DMS53 treated with DMSO at 0.1 percent for 48 hours (cell line): Measurements from ENCODE around the gene OSBPL5.
"Not testable (repeated sequence)": the region's sequence is repeated elsewhere in the genome, so short reads cannot be mapped to it uniquely, and the experiment has no call there.

Source experiments
- DNase-seq: peaks from one replicate; lab custom pipeline; 2025; ENCODE audit not compliant: unreplicated experiment; lab: John Stamatoyannopoulos, UW

Gene OSBPL5

DNA sequence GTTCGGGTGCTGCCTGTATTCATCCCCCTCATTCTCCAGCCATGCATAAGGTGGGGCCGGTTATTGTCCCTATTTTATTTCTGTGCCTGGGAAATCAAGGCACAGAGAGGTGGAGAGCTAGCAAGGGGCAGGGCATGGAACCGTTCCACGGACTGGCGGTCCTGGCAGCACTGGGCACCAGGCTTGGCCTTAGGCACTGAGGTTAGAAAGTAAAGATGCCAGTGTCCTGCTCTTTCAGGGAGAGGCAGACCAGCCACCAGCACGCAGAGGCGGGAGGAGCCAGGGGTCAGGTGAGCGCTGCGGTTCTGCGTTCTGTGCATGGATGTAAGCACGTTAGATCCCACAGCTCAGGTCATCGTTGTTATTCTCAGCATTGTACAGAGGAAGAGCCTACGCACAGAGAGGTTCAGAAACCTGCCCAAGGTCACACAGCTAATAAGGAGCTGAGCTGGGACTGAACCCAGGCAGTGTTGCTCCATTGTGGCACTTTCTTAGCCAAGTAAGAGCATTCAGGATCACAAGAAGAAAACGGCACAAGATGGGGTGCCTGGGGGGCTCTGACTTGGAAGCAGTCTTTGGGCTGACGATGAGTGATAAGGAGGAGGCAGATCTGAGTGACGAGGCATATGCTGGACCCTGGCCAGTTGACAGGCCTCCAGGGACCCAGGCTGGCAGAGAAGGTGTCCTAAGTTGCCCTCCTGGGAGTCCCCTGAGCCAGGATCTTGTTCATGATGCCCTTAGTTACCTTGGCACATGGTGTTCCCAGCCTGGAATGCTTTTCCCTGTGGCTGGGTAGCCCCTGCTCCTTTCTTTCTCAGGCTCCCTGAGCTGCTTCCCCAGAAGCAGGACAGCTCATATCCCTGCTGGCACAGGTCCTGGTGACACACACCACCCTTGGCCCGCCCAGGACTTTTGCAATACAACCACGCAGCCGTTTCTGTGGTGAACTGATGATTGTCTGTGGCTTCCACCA, 41.1 kb downstream of the OSBPL5 start:
- DNase-seq: no peak

- no peak for DNase-seq
Observed at GRCh38 chr11:3123305-3123704, 41.8 kb downstream of the OSBPL5 start.

DNA sequence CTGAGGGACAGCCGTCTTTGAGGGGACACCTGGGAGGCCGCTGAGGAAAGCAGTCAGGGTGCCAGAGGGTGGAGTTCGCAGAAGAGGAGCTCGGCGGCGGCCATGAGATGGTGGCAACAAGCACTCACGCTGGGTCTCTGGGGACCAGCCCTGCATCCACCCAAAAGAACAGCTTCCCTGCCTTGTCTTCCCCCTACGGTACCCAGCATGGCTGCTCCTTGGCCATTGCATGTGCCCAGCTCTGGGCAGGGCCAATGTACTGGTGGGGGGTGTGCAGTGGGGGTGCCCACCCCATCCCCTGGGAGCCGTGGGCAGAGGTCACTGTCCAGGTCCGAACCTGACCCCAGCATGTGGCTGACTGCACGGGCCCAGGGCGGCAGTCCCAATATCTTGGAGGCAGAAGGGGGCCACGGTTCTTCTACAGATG, 42.3 kb downstream of the OSBPL5 start:
- DNase-seq: no peak

- DNase-seq: no peak
Observed at GRCh38 chr11:3121931-3122774, 43.0 kb downstream of the OSBPL5 start.

DNA sequence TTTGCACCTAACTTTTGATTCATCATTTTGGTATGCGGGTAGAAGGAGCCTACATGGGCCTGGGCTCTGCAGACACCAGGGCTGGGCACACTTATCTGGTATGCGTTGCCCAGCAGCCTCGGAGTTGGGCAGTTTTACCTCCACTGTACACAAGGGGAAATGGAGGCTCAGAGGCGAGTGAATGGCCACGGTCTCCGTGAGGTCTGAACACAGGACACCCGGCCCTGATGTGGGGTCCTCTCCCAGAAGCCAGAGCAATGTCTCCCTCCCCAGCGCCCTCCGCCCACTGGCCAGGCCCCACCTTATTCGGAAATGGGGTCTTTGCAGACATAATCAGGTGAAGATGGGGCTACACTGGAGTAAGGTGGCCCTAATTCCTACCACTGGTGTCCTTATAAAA, 43.7 kb downstream of the OSBPL5 start:
- no peak for DNase-seq

DNA sequence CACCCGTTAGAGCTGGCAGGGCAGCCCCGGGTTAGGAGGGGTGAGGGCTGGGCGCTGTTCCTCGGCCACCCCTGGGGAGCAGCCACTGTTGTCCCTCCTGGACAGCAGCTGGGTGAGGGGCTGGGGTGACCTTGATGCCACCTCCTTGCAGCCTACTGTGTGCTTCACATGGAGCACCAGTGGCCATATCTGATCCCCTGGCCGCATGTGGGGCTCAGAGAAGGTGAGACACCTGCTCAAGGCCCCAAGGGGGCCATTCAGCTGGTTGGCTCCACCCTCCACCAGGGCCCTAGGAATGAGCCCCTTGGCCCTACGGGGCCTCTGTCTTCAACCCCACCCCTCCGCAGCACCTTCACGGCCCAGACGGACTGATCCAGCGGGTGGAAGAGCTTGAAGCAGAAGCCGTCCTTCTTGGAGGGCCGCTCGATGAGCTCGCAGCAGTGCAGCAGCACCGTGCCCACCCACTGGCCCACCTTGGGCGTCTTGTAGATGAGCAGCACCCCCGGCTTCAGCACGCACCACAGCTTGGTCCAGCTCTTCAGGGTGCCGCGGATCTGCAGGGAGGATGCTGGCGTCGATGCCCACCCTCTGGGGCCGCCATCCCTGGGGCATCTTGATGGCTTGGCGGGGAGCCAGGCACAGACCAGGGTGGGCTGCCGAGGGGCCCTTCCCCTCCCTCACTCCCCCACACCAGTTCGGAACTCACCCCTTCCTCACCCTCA, 44.9 kb downstream of the OSBPL5 start:
- no peak for DNase-seq

DNA sequence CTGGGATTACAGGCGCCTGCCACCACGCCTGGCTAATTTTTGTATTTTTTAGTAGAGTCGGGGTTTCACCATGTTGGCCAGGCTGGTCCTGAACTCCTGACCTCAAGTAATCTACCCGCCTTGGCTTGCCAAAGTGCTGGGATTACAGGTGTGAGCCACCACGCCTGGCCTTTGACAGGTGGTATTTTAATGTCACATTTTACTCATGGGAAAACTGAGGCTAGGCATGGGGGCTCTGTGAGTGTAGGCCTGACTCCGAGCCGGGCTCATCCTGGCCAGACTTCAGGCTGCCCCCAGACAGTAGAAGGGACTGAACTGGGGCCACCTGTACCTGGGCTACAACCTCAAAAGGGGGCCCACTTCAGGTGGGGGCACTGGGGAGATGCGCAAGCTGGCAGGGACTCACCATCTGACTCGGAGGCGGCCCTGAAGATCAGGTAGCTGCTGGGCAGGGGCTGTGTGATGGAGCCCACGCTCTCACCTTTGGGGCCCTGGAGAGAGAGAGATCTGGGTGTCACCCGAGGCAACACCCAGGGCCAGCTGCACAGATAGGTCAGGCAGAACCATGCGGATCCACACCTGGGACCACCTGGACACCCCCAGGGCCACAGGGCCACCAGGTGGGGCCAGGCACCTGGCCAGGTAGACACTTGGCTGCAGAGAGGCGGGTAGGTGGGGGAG, 45.8 kb downstream of the OSBPL5 start:
- DNase-seq: no peak

- no peak for DNase-seq
Observed at GRCh38 chr11:3115321-3115720, 49.8 kb downstream of the OSBPL5 start.

- DNase-seq: not testable (repeated sequence)
Observed at GRCh38 chr11:3113661-3114060, 51.4 kb downstream of the OSBPL5 start.

DNA sequence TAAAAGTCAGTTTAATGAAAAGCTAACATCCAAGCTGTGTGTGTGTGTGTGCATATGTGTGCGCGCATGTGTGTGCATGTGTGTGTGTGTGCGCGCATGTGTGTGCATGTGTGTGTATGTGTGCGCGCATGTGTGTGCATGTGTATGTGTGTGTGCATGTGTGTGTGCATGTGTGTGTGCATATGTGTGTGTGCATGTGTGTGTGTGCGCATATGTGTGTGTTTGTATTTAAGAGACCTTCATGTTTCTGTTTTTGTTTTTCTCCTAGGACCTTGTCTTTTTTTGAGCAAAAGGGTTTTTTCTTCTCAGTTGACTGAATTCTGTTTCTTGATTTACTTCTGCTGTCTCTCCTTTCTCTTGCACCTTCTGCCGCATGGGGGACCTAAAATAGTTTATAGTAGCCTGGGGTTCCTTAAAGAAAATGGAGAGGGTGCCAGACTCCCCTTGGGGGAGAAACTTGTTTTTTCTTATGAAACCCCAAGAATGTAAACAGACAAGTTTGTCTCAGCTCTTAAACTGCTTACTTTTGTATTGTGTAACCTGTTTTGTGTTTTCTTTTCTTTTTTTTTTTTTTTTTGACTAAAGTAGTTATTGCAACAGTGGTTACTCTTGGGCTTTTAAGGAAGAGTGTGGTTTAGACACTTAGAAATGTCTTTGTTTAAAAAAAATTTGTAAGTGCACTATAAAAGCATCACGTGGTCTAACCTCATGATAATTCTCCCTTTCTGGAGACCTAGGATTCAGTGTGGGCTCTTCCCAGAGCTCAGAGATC, 53.0 kb downstream of the OSBPL5 start:
- no peak for DNase-seq

- DNase-seq: no peak
Observed at GRCh38 chr11:3111466-3111865, 53.6 kb downstream of the OSBPL5 start.

GRCh38 chr11:3109921-3110706, 55.0 kb downstream of the OSBPL5 start:
- DNase-seq: peak; percentile 41

DNA sequence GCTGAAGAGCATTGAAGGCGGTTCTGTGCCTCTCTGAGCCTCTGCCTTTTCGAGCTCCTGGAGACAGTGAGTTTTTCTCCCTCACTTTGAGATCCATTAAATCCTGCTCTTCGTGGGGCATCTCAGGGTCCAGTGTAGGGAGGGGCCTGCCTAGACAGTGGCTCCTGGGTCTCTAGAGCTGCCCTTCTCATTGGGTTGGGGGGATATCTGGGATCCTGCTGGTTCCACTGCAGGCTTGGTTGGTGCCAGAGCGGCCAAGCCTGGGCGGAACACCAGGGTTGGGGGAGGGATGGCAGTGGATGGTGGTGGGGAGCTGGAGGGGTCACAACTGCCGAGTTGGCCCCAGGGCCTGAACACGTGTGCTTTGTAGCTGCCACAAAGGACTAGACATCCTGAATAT, 55.7 kb downstream of the OSBPL5 start:
- DNase-seq: no peak

- no peak for DNase-seq
Observed at GRCh38 chr11:3108183-3108721, 56.9 kb downstream of the OSBPL5 start.

DNA sequence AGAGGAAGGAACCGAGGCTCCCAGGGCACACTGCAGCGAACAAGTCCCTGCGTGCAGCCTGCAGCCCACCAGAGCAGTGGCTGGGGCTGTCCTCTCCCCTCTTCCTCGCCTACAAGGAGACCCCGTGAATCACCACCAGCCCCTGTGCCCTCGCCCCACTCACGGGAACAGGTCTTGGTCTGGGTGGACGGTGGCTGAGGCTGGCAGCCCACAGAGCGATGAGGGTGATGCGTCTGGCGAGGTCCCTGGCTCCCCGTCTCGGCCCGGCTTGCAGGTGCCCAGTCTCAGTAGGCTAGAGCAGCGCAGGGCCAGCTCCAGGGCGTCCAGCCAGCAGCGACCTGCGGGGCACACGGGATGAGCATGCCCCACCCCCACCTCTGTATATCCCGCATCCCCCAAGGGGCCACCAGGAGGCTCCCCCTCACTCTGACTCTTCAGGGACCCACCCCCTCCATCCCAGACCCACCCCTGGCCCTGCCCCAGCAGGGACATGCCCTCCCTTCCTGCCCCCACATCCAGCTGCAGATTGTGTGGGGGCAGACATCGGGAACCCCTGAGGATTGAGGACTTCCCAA, 57.4 kb downstream of the OSBPL5 start:
- DNase-seq: no peak

- no peak for DNase-seq
Observed at GRCh38 chr11:3106736-3107524, 58.2 kb downstream of the OSBPL5 start.
